ENCODE measurements around the gene GBF1.
A peak's percentile ranks its signal among the peaks of the same experiment; 100 is the strongest.

The GBF1 gene

DNA sequence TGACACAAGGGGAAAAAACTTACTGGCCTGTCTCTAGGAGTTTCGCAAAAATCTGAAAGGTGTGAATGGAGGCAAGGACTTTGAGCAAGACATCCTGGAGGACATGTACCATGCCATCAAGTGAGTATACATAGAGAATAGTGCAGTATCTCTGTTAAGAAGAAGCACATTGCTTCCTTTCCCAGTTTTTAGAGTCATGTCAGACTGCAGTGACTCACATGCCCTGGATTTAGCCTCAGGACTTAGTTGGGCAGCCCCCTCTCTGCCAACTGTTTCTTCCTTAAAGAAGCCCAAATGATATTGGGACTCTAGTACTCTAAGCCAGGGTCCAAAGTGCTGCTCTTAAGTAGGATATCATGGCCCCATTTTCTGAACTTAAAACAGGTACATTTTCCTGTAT lies 122.1 kb downstream of the GBF1 start:
- no peak for DNase-seq

DNA sequence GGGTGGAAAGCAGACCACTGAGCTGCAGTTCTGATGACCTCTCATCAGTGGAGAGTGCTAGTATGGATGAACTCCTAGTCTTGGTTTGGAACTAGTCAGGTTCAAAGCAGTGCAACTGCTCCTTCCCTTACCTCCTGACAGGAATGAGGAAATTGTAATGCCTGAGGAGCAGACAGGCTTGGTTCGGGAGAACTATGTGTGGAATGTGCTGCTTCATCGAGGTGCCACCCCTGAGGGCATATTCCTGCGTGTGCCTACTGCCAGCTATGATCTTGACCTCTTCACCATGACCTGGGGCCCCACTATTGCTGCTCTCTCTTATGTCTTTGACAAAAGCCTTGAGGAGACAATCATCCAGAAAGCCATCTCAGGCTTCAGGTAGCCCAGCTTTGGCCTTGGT lies 122.7 kb downstream of the GBF1 start:
- DNase-seq, result no peak

DNA sequence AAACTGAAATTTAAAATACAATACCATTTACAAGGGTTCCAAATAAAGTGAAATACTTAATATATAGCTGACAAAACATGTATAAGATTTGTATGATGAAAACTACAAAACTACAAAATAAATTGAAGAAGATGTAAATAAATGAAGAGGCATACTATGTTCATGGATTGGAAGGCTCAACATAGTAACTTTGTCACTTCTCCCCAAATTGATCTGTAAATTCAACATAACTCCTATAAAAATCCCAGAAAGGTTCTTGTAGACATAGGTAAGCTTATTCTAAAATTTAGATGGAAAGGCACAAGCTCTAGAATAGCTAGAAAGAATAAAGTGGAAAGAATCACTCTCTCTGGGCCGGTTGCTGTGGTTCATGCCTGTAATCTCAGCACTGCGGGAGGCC lies 126.0 kb downstream of the GBF1 start:
- no peak for DNase-seq

DNA sequence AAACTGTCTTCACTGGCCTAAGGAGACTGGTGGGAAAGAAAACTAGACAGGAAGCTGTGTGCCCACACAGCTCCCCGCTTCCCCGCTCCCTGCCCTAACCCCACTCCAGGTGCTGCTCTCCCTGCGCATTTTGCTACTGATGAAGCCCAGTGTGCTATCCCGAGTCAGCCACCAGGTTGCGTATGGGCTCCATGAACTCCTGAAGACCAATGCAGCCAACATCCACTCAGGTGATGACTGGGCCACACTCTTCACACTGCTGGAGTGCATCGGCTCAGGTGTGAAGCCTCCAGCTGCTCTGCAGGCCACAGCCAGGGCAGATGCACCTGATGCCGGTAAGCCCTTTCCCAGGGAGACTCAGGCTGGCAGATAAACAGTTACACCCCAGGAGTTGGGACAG lies 129.9 kb downstream of the GBF1 start:
- DNase-seq, result no peak

DNA sequence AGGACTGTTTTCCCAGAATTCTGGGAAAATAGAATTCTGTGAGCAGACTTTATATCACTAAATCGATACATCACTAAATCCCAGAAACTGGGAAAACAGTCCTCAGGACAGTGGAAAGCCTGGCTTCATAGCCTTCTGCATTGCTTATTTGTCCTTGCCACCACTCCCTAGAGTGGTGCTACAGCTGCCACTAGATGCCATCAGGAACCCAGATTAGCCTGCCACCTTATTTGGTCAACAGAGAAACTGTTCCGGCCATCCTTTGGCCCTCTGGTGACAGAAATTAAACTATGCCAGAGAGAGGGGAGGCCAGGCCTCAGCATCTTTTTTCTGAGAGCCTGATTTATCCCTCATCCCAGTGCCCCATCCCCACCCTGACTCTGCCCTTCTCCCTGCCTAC lies 130.5 kb downstream of the GBF1 start:
- DNase-seq, result no peak

DNA sequence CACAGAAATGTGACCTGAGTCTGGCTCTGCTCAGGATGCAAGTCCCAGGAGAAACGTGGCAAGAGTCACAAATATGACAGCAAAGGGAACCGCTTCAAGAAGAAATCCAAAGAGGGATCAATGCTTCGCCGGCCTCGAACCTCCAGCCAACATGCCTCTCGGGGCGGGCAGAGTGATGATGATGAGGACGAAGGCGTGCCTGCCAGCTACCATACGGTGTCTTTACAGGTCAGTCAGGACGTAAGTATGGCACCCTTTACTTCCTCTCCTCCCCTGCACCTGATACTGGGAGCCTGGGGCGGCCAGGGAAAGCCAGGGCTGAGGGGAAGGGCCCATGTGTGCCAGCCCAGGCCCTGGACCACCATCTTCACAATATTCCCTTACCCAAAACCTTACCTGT lies 131.6 kb downstream of the GBF1 start:
- no peak for DNase-seq

DNA sequence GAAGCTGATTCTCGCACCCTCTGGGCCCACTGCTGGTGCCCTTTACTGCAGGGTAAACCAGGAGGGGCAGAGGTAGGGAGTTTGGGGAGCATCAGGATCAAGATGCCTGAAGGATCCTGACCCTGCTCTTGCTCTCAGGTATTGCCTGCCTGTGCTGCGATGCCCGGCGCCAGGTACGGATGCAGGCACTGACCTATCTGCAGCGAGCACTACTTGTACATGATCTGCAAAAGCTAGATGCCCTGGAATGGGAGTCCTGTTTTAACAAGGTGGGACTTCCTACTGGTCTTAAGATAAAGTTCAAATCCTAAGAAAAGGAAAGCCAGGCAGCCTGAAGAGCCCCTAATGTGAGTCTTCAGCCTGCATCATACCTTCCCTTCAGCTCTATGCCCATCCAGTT lies 134.1 kb downstream of the GBF1 start:
- DNase-seq, result no peak

DNA sequence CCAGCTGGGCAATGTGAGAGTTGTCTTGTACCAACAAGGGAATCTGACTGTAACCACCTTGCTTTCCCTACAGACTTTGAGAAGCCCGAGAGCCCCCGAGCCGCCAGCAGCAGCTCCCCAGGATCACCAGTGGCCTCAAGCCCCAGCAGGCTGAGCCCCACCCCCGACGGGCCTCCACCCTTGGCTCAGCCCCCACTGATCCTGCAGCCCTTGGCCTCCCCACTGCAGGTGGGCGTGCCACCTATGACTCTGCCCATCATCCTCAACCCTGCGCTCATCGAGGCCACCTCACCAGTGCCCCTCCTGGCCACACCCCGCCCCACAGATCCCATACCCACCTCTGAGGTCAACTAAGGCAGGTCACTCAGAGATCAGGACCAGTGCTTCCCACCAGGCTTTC lies 136.7 kb downstream of the GBF1 start:
- no peak for DNase-seq

DNA sequence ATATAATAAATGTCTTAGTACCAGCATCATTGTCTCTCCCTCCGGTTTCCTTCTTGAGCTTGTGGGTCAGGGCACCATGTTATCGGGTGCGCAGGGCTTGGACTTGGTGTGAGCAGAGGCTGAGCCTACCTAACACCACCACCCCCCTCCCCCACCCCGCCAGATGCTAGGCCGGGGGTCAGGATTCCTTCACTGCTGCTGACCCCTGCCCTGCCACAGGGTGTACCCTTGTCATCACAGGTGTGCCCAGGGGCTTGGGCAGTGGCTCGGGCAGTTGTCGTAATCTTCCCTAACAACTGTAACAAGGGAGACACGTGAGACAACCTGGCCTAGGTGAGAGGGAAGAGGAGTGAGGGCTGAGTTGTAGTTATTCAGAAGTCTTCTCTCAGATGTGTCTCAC lies 137.5 kb downstream of the GBF1 start:
- DNase-seq, result no peak

DNA sequence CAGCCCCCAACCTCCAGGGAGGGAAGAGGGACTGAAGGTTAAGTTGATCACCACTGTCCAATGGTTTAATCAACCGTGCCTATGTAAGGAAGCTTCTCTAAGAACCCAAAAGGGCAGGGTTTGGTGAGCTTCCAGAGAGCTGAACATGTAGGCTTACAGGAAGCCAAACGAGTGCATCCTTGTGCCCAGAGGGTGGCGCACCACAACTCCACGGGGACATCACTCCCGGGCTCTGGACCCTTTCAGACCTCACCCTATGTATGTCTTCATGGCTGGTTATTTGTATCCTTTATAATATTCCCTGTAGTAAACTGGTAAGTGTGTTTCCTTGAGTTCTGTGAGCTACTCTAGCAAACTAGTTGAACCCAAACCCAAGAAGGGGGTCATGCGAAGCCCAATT lies 138.7 kb downstream of the GBF1 start:
- no peak for DNase-seq

DNA sequence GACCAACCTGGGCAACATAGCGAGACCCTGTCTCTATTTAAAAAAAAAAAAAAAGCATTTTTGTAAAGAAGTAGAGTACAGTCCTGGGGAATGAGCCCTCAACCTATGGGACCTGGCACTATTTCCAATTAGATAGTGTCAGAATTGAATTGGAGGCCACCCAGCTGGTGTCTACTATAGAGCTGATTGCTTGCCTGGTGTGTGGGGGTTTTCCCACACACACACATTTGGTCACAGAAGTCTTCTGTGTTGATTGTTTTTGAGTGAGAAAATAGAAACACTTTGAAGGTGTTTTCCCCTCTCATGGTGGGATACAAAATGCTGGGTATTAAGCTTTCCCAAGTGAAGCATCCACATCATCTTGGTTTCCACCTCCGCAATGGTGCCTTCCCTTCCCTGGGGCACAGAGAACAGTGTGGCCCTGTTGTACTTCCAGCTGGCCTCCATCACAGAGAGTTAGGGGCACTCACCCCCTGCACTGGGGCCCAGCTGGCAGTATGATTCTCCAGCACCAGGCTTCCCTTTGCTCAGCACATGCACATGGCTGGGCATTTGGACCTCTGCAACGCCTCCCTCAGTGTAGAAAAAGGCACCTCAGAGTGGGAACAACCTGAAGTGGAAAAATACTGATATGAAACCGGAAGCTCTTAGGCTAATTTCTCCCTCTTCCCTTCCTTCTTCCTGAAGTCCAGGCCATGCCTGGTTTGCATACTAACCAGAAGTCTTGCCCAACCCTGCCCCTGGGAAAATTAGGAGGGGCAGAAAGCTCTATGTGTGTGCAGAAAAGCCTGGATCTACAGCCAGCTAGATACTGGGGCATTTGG lies 139.5 kb downstream of the GBF1 start:
- no peak for DNase-seq

DNA sequence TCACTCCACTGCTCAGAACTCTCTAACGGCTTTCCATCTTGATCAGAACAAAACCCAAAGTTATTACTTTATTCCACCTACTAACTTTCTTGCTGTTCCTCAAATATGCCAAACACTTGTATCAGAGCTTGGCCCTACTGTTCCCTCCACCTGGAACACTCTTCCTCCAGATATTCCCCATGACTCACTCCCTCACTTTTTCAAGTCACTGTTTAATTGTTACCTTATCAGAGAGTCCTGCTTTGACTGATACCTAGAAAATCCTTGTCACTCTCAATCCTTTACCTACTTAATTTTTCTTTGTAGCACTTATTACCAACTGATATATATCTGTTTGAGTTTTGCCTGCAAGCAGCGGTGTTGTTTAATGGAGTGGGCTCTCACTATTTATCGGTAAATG lies 144.6 kb downstream of the GBF1 start:
- no peak for DNase-seq

DNA sequence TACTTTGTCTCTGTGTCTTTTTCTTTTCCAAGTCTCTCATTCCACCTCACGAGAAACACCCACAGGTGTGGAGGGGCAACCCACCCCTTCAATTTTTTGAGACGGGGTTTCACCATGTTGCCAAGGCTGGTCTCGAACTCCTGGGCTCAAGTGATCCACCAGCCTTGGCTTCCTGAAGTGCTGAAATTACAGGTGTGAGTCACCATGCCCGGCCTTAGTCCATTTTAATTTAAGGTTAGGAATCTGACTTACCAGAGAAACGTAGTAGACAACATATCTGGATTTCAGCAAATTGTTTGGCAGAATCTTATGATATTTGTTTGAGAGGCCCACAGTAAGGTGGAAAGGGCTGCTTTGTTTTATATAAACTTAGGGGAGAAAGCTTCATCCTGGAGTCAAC lies 147.0 kb downstream of the GBF1 start:
- DNase-seq, result no peak

DNA sequence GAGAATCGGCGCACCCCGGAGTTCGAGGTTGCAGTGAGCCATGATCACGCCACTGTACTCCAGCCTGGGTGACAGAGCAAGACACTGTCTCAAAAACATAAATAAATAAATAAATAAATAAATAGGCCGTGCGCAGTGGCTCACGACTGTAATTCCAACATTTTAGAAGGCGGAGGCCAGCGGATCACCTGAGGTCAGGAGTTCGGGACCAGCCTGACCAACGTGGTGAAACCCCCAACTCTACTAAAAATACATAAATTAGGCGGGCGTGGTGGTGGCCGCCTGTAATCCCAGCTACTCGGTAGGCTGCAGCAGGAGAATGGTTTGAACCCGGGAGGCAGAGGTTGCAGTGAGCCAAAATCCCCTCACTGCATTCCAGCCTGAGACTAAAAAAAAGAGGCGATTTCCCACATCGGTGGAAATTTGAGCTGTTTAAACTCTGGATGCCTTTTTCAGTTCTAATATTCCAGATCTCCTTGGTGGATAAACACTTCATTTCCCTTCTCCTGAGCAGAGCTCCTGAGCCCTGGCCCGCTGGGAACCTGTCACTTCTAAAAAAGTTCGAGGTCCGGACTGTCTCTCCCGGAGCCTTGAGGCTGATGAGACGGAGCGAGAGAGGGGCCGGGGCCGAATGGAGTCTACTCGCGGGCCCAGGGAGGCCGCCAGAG lies 148.2 kb downstream of the GBF1 start:
- peak in 1 of 2 experiments; percentile 43 for DNase-seq

DNA sequence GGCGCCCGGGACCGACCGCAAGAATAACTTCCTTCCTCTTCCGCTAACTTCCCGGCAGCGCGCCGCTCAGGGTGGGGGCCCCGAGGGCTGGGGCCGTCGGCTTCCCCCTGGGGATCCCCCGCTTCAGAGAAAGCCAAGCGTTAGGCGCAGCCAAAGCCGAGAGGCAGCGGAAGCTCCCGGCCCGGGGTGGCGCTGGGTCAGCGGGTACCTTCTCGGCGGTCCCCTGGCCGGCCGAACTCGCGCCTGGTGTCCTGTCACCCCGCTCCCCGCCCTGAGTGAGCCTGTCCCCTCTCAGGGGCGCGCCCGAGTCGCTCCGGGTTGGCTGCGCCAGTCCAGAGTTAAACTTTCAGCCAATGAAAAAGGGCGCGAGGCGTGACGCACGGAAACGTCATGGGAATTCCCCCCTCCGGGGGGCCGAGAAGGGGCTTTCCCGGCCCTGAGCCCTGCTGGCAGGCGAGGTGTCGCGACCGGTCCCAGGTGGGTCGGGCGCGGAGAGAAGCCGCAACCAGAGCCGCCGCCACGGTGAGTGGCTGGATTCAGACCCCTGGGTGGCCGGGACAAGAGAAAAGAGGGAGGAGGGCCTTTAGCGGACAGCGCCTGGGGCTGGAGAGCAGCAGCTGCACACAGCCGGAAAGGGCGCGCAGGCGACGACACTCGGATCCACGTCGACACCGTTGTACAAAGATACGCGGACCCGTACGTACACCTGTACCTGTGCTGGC lies 148.9 kb downstream of the GBF1 start:
- DNase-seq, result no peak

DNA sequence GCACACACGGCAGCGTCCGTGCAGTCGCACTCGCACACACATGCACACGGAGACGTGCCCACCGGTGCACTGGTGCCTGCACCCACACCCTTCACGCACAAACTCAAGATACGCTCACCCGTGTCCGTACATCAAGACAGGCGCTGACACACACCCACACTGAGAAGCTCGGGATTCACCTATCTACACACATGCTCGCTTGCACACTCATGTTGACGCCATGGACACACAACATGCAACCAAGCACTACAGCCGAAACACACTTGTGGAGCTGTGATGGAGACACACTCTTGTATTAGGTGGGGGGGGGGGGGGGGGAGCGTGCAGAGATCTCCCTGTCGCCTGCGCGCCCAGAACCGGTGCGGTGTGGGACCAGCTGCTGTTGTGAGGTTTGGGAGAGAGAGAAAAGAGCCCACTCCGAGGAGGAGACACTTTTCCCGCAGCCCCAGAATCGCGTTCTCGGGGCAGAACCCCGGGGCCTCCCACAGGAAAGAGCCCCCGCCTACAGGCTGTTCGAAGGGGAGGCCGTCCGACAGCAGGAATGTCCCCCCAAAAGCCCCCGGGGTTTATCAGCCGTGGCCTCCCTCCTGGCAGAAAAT lies 149.6 kb downstream of the GBF1 start:
- no peak for DNase-seq

DNA sequence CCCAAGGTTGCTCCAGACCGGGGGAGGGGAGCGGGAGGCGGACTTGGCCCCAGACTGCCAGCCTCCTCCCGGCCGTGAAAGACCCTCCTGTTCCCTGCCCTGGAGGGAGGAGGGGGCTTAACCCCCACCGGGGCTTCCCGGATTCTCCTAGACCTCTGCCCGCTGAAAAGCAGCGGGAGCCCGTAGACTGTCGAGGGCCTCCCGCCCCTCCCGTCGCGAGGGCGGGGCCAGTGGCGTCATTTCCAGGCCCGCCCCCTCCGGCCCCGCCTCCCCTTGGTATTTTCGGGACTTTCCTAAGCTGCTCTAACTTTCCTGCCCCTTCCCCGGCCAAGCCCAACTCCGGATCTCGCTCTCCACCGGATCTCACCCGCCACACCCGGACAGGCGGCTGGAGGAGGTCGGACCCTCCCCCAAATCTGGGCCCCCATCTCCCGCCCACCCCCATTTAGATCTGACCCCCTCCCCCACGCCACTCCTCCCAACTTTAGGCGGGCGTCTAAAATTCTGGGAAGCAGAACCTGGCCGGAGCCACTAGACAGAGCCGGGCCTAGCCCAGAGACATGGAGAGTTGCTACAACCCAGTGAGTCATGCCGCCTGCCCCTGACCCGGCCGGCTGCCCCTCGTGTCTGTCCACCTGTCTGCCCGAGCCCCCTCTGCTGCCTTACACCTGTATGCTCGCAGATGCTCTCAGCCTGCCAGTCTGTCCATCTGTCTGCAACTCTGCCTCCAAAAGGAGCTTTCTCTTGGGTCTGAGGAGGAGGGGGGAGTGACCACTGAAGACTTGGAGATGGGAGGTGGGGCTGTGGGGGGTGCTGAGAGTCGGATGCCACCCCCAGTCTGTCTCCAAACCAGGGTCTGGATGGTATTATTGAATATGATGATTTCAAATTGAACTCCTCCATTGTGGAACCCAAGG lies 150.3 kb downstream of the GBF1 start, which contains the start of gene NFKB2:
NFKB2 (plus strand) TSS at position 306 of the 917 bp plus-strand sequence; CDS start at position 561, 255 bp downstream.
- no peak for DNase-seq

DNA sequence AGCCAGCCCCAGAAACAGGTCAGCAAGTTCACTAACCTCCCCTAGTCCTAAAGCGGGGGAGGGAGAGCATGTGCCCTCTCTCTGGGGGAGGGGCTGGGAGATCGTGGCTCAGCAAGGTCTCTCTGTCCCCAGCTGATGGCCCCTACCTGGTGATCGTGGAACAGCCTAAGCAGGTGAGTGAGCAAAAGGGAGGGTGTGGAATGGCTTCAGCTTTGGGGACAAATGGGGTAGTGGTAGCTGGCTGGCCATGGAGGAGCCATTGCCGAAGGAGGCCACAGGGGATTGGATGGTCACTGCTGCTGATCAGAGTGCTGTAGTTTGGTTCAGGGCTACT lies 151.0 kb downstream of the GBF1 start:
- DNase-seq, result no peak

DNA sequence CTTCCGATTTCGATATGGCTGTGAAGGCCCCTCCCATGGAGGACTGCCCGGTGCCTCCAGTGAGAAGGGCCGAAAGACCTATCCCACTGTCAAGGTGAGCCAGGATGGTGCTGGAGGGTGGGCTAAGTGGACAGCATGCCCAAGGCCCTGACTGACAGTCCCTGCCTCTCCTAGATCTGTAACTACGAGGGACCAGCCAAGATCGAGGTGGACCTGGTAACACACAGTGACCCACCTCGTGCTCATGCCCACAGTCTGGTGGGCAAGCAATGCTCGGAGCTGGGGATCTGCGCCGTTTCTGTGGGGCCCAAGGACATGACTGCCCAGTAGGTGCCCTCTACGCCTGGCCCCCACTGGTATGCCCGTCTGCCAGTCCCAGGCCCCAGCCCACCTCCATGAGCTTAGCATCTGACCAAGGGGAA lies 151.4 kb downstream of the GBF1 start:
- DNase-seq, result no peak

DNA sequence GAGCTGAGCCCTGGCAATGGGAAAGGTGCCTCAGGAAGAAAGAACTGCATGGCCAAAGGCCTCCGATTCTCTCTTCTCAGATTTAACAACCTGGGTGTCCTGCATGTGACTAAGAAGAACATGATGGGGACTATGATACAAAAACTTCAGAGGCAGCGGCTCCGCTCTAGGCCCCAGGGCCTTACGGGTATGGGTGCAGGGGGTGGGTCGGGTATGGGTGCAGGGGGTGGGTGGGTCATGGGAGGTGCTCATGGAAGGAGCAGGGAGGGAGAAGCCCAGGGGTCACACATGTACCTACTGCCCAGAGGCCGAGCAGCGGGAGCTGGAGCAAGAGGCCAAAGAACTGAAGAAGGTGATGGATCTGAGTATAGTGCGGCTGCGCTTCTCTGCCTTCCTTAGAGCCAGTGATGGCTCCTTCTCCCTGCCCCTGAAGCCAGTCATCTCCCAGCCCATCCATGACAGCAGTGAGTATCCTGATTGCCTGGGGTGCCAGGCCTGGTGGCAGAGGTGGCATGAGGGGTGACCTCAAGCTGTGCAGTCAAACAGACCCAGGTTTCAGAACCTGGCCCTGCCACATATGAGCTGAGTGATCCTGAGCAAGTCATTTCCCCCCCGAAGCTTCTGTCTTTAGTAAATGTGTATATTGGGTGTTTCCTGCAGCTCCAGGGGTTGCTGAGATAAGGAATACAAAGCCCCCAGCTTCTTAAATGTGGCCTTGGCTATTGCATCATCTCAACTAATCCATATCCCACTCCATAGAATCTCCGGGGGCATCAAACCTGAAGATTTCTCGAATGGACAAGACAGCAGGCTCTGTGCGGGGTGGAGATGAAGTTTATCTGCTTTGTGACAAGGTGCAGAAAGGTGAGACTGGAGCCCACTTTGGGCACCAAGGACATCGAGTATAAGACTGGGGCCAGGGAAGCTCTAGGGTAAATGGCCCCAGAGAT lies 152.2 kb downstream of the GBF1 start:
- DNase-seq, result no peak

Data from cerebellar nuclear complex (tissue), 1 donor.